Measurements from ENCODE around the gene SEC61B.

The SEC61B gene

GRCh38 chr9:99221621-99222415, at the start of gene SEC61B, which contains the start of gene ALG2:
SEC61B (plus strand) TSS chr9:99222282; CDS start chr9:99222364, 82 bp downstream.
ALG2 (minus strand) TSS chr9:99221942; CDS start chr9:99221894, 48 bp downstream.
- DNase-seq: peak; percentile 93

GRCh38 chr9:99173570-99174504, 48.2 kb upstream of the SEC61B start:
- peak in 1 of 2 experiments; percentile 26 for DNase-seq

- DNase-seq: no peak
Measured at GRCh38 chr9:99176527-99177013, 45.5 kb upstream of the SEC61B start.

- no peak for DNase-seq
Measured at GRCh38 chr9:99177576-99178366, 44.3 kb upstream of the SEC61B start.

GRCh38 chr9:99178912-99179872, 42.9 kb upstream of the SEC61B start:
- no peak for DNase-seq

- no peak for DNase-seq
Measured at GRCh38 chr9:99180199-99180598, 41.9 kb upstream of the SEC61B start.

GRCh38 chr9:99180662-99181061, 41.4 kb upstream of the SEC61B start:
- no peak for DNase-seq

GRCh38 chr9:99181206-99181605, 40.9 kb upstream of the SEC61B start:
- no peak for DNase-seq

GRCh38 chr9:99181621-99182020, 40.5 kb upstream of the SEC61B start:
- DNase-seq: no peak

- DNase-seq: no peak
Measured at GRCh38 chr9:99182356-99182755, 39.7 kb upstream of the SEC61B start.

- no peak for DNase-seq
Measured at GRCh38 chr9:99183616-99184015, 38.5 kb upstream of the SEC61B start.

- no peak for DNase-seq
Measured at GRCh38 chr9:99184110-99184474, 38.0 kb upstream of the SEC61B start.

- DNase-seq: peak; percentile 87 to 92
Measured at GRCh38 chr9:99184475-99185347, 37.4 kb upstream of the SEC61B start.

- no peak for DNase-seq
Measured at GRCh38 chr9:99185348-99185632, 36.8 kb upstream of the SEC61B start.

GRCh38 chr9:99185934-99186333, 36.1 kb upstream of the SEC61B start:
- DNase-seq: no peak

GRCh38 chr9:99187311-99187710, 34.8 kb upstream of the SEC61B start:
- no peak for DNase-seq

- no peak for DNase-seq
Measured at GRCh38 chr9:99189186-99189585, 32.9 kb upstream of the SEC61B start.

GRCh38 chr9:99189887-99190596, 32.0 kb upstream of the SEC61B start:
- DNase-seq: no peak

GRCh38 chr9:99190597-99191283, 31.3 kb upstream of the SEC61B start:
- no peak for DNase-seq
